Activated naive CD4-positive, alpha-beta T cell treated with anti-CD3 and anti-CD28 coated beads for 36 hours (primary cell): ENCODE measurements around the gene MGLL. TPM values are rescaled to one million over a fixed set of nuclear protein-coding genes. Genes with fewer than 3 reads are reported as not detected.

Source experiments
- CTCF ChIA-PET: fragments of 350-600 bp; sonication (Branson Sonifier 250); formaldehyde crosslinking; loops from one replicate; lab custom pipeline; 2021; ENCODE audit warnings: antibody characterized with exemption; lab: Charles Lee
- DNase-seq: peaks from one replicate; pipeline ENCODE4 v3.0.0-alpha.2; 2020
- H3K27ac Mint-ChIP-seq: one replicate; pipeline ENCODE4 v1.8.0; 2021; ENCODE audit warnings: mild to moderate bottlenecking, mixed read lengths
- H3K27me3 Mint-ChIP-seq: one replicate; pipeline ENCODE4 v1.8.0; 2021; ENCODE audit warnings: low read depth, mixed read lengths
- H3K36me3 Mint-ChIP-seq: one replicate; pipeline ENCODE4 v1.8.0; 2021; ENCODE audit warnings: low read depth, mixed read lengths
- H3K4me1 Mint-ChIP-seq: one replicate; pipeline ENCODE4 v1.8.0; 2021; ENCODE audit warnings: low read depth, mixed read lengths
- H3K4me3 Mint-ChIP-seq: one replicate; pipeline ENCODE4 v1.8.0; 2021; ENCODE audit warnings: mild to moderate bottlenecking, moderate library complexity, mixed read lengths
- H3K9me3 Mint-ChIP-seq: one replicate; pipeline ENCODE4 v1.8.0; 2021; ENCODE audit warnings: mixed read lengths
- intact Hi-C: fragments of 100-400 bp; cut with micrococcal nuclease; formaldehyde crosslinking; loops from one replicate; pipeline ENCODE4 v1.15.1; 2023
- total RNA-seq, 2 experiments: library from RNA; stranded (reverse); gene quantifications; one replicate each; pipeline ENCODE4 v1.2.3, GENCODE V29; 2021

Gene MGLL
- total RNA-seq, 2 experiments from 2014 or later: 0.14 to 0.25 TPM

- Mint-ChIP-seq H3K36me3 (no peaks in the 10 kb centered on the region), H3K4me3 (no peak overlapping the region), H3K4me1 (peaks cover 10% of the 10 kb centered on the region), H3K27ac (no peak overlapping the region), H3K27me3 (peaks cover 3% of the 10 kb centered on the region), H3K9me3 (no peaks in the 10 kb centered on the region)
- CTCF ChIA-PET: no interaction called here
- intact Hi-C loops: no loop called here
- no peak for DNase-seq
These were observed 18.2 kb downstream of the MGLL start for GRCh38 chr3:127804141-127804540.

- intact Hi-C loops: no loop called here
- no peak overlapping the region for H3K4me3 Mint-ChIP-seq
- CTCF ChIA-PET: interaction anchor here (0.6 kb wide), 1 partner anchor 432 kb away, joined by 3 read pairs; no protein-coding TSS in a partner anchor
These were observed 18.7 kb downstream of the MGLL start for GRCh38 chr3:127803619-127804018.

GRCh38 chr3:127802606-127803005, 19.7 kb downstream of the MGLL start:
- intact Hi-C loops: no loop called here
- Mint-ChIP-seq H3K27ac (no peak overlapping the region), H3K4me1 (peaks cover 6% of the 10 kb centered on the region), H3K4me3 (no peak overlapping the region), H3K27me3 (no peaks in the 10 kb centered on the region), H3K9me3 (no peaks in the 10 kb centered on the region), H3K36me3 (no peaks in the 10 kb centered on the region)
- no peak for DNase-seq
- CTCF ChIA-PET: interaction anchor here (0.6 kb wide), 1 partner anchor 402 kb away, joined by 3 read pairs; no protein-coding TSS in a partner anchor

More at GRCh38 chr3:127803619-127804018, 18.7 kb downstream of the MGLL start:
- H3K36me3 Mint-ChIP-seq: no peaks in the 10 kb centered on the region
- H3K4me1 Mint-ChIP-seq: peaks cover 10% of the 10 kb centered on the region
- DNase-seq: no peak
- no peaks in the 10 kb centered on the region for H3K9me3 Mint-ChIP-seq
- H3K27me3 Mint-ChIP-seq: peaks cover under 1% of the 10 kb centered on the region
- no peak overlapping the region for H3K27ac Mint-ChIP-seq

GRCh38 chr3:127801731-127802313, 20.5 kb downstream of the MGLL start:
- CTCF ChIA-PET: no interaction called here
- intact Hi-C loops: no loop called here
- Mint-ChIP-seq H3K4me1 (peaks cover 6% of the 10 kb centered on the region), H3K27me3 (no peaks in the 10 kb centered on the region), H3K36me3 (no peaks in the 10 kb centered on the region), H3K9me3 (no peaks in the 10 kb centered on the region), H3K4me3 (no peak overlapping the region), H3K27ac (no peak overlapping the region)
- DNase-seq: no peak

GRCh38 chr3:127800508-127800907, 21.8 kb downstream of the MGLL start:
- peaks cover 6% of the 10 kb centered on the region for H3K4me1 Mint-ChIP-seq
- no peaks in the 10 kb centered on the region for H3K9me3 Mint-ChIP-seq
- H3K36me3 Mint-ChIP-seq: no peaks in the 10 kb centered on the region
- no peak overlapping the region for H3K4me3 Mint-ChIP-seq
- H3K27me3 Mint-ChIP-seq: no peaks in the 10 kb centered on the region
- CTCF ChIA-PET: no interaction called here
- no peak overlapping the region for H3K27ac Mint-ChIP-seq
- intact Hi-C loops: no loop called here
- DNase-seq: peak; percentile 16

- H3K27me3 Mint-ChIP-seq: no peaks in the 10 kb centered on the region
These were observed 22.7 kb downstream of the MGLL start for GRCh38 chr3:127799476-127800222.

GRCh38 chr3:127798716-127799115, 23.6 kb downstream of the MGLL start:
- CTCF ChIA-PET: no interaction called here
- peaks cover 6% of the 10 kb centered on the region for H3K4me1 Mint-ChIP-seq
- intact Hi-C loops: no loop called here
- DNase-seq: no peak
- no peak overlapping the region for H3K4me3 Mint-ChIP-seq
- H3K27ac Mint-ChIP-seq: no peak overlapping the region
- no peaks in the 10 kb centered on the region for H3K27me3 Mint-ChIP-seq
- H3K9me3 Mint-ChIP-seq: no peaks in the 10 kb centered on the region
- H3K36me3 Mint-ChIP-seq: no peaks in the 10 kb centered on the region

More at GRCh38 chr3:127799476-127800222, 22.7 kb downstream of the MGLL start:
- Mint-ChIP-seq H3K27ac (no peak overlapping the region), H3K9me3 (no peaks in the 10 kb centered on the region), H3K4me3 (no peak overlapping the region), H3K36me3 (no peaks in the 10 kb centered on the region), H3K4me1 (peaks cover 6% of the 10 kb centered on the region)
- DNase-seq: no peak
- intact Hi-C loops: no loop called here
- CTCF ChIA-PET: no interaction called here

GRCh38 chr3:127796831-127797150, 25.5 kb downstream of the MGLL start:
- H3K27me3 Mint-ChIP-seq: peaks cover 5% of the 10 kb centered on the region
- intact Hi-C loops: no loop called here
- peaks cover 6% of the 10 kb centered on the region for H3K4me1 Mint-ChIP-seq
- CTCF ChIA-PET: interaction anchor here (0.6 kb wide), 1 partner anchor 478 kb away, joined by 4 read pairs; no protein-coding TSS in a partner anchor
- H3K27ac Mint-ChIP-seq: no peak overlapping the region
- no peaks in the 10 kb centered on the region for H3K9me3 Mint-ChIP-seq
- H3K36me3 Mint-ChIP-seq: no peaks in the 10 kb centered on the region
- DNase-seq: no peak
- no peak overlapping the region for H3K4me3 Mint-ChIP-seq

GRCh38 chr3:127796045-127796830, 26.1 kb downstream of the MGLL start:
- H3K9me3 Mint-ChIP-seq: no peaks in the 10 kb centered on the region
- CTCF ChIA-PET: interaction anchor here (0.6 kb wide), 1 partner anchor 478 kb away, joined by 4 read pairs; no protein-coding TSS in a partner anchor
- peaks cover 6% of the 10 kb centered on the region for H3K4me1 Mint-ChIP-seq
- H3K27me3 Mint-ChIP-seq: peaks cover 9% of the 10 kb centered on the region
- H3K27ac Mint-ChIP-seq: no peak overlapping the region
- H3K4me3 Mint-ChIP-seq: no peak overlapping the region
- intact Hi-C loops: no loop called here
- no peaks in the 10 kb centered on the region for H3K36me3 Mint-ChIP-seq
- no peak for DNase-seq

- intact Hi-C loops: loop anchor here (5.0 kb wide), 1 partner anchor 177 kb away; no protein-coding TSS in a partner anchor
- Mint-ChIP-seq H3K4me3 (no peak overlapping the region), H3K27ac (no peak overlapping the region), H3K27me3 (peaks cover 16% of the 10 kb centered on the region), H3K36me3 (no peaks in the 10 kb centered on the region), H3K9me3 (no peaks in the 10 kb centered on the region), H3K4me1 (no peaks in the 10 kb centered on the region)
- no peak for DNase-seq
- CTCF ChIA-PET: interaction anchor here (0.7 kb wide), 1 partner anchor 30 kb away, joined by 3 read pairs; no protein-coding TSS in a partner anchor
These were observed 27.3 kb downstream of the MGLL start for GRCh38 chr3:127794972-127795371.

- Mint-ChIP-seq H3K9me3 (no peaks in the 10 kb centered on the region), H3K27ac (no peak overlapping the region), H3K36me3 (no peaks in the 10 kb centered on the region), H3K4me1 (no peaks in the 10 kb centered on the region), H3K27me3 (peaks cover 16% of the 10 kb centered on the region), H3K4me3 (no peak overlapping the region)
- intact Hi-C loops: loop anchor here (5.0 kb wide), 1 partner anchor 178 kb away; no protein-coding TSS in a partner anchor
- CTCF ChIA-PET: no interaction called here
- DNase-seq: no peak
These were observed 27.9 kb downstream of the MGLL start for GRCh38 chr3:127794402-127794801.
